Endodermal cell (in vitro differentiated cells): ENCODE results near the gene UBASH3B. TPM values are rescaled to one million over a fixed set of nuclear protein-coding genes. Genes with fewer than 3 reads are reported as not detected.
"Not testable (repeated sequence)": the region's sequence is repeated elsewhere in the genome, so short reads cannot be mapped to it uniquely, and the experiment has no call there.

Source experiments
- DNase-seq: peaks from one replicate; pipeline ENCODE4 v3.0.0-alpha.2; 2017
- H3K27ac ChIP-seq: 2 replicates; pipeline ENCODE4 v1.5.1; 2013; ENCODE audit warnings: mild to moderate bottlenecking, low read depth, low read length, moderate library complexity
- H3K27me3 ChIP-seq: 2 replicates; pipeline ENCODE4 v1.6.1; 2013; ENCODE audit warnings: mild to moderate bottlenecking, low read length, moderate library complexity; ENCODE audit not compliant: insufficient read depth, control insufficient read depth, poor library complexity, severe bottlenecking
- H3K36me3 ChIP-seq: 2 replicates; pipeline ENCODE4 v1.7.0; 2013; ENCODE audit warnings: mild to moderate bottlenecking, low read length, moderate library complexity; ENCODE audit not compliant: control insufficient read depth, insufficient read depth
- H3K4me1 ChIP-seq: one replicate; pipeline ENCODE4 v1.7.0; 2013; ENCODE audit warnings: low read length; ENCODE audit not compliant: control insufficient read depth, insufficient read depth
- H3K4me3 ChIP-seq: 2 replicates; pipeline ENCODE4 v1.5.1; 2013; ENCODE audit warnings: mild to moderate bottlenecking, low read length, moderate library complexity
- H3K9ac ChIP-seq: 2 replicates; pipeline ENCODE4 v1.6.1; 2013; ENCODE audit warnings: mild to moderate bottlenecking, low read length, moderate library complexity; ENCODE audit not compliant: poor library complexity, severe bottlenecking; ENCODE audit errors: extremely low read depth
- H3K9me3 ChIP-seq: 2 replicates; pipeline ENCODE4 v1.6.1; 2013; ENCODE audit warnings: mild to moderate bottlenecking, low read length, moderate library complexity; ENCODE audit not compliant: control insufficient read depth
- H3K27ac Mint-ChIP-seq: 2 replicates; pipeline ENCODE4 v1.8.0; 2020; ENCODE audit warnings: mixed read lengths
- H3K27me3 Mint-ChIP-seq: 2 replicates; pipeline ENCODE4 v1.8.0; 2021; ENCODE audit warnings: mild to moderate bottlenecking, mixed read lengths; ENCODE audit not compliant: insufficient read depth
- H3K36me3 Mint-ChIP-seq: 2 replicates; pipeline ENCODE4 v1.8.0; 2020; ENCODE audit warnings: low read depth, mixed read lengths
- H3K4me1 Mint-ChIP-seq: 2 replicates; pipeline ENCODE4 v1.8.0; 2020; ENCODE audit warnings: mixed read lengths
- H3K4me3 Mint-ChIP-seq: 2 replicates; pipeline ENCODE4 v1.8.0; 2020; ENCODE audit warnings: mild to moderate bottlenecking, moderate library complexity, mixed read lengths
- H3K9me3 Mint-ChIP-seq: 2 replicates; pipeline ENCODE4 v1.8.0; 2020; ENCODE audit warnings: mild to moderate bottlenecking, mixed read lengths
- CTCF ChIP-seq: fragments of 200-600 bp; sonication (generic); conservative IDR thresholded peaks from 2 replicates; pipeline ENCODE4 v1.5.0; 2021; ENCODE audit warnings: antibody characterized with exemption, mild to moderate bottlenecking
- WGBS, 2 experiments: methylation state at CpG; one replicate each; pipeline versions ENCODE4 v1.1.5 to v1.1.7; 2013; ENCODE audit warnings: missing lambda C conversion rate in 2 of 2, mixed read lengths in 1 of 2; ENCODE audit not compliant: insufficient coverage in 1 of 2, insufficient read length in 1 of 2; 5-methylcytosine and 5-hydroxymethylcytosine counted together
- total RNA-seq, 2 donors: library from RNA; stranded (reverse); fragmentation: NEBNext Ultra II Directional in 1 of 2; extraction: Animal tissue kit (Norgen Biotek cat#: 25700) in 1 of 2; gene quantifications; 2 replicates in 1 of 2; 3 replicates in 1 of 2; pipeline ENCODE4 v1.2.1, GENCODE V29; 2021

Gene UBASH3B
- total RNA-seq, 2 donors from 2014 or later: 6.0 to 9.0 TPM

- no peak overlapping the region for H3K27ac ChIP-seq
- peak; percentile 82 for DNase-seq
- no peaks in the 10 kb centered on the region for H3K36me3 ChIP-seq
- Mint-ChIP-seq H3K4me1 (peaks cover 26% of the 10 kb centered on the region), H3K36me3 (no peaks in the 10 kb centered on the region), H3K27me3 (no peaks in the 10 kb centered on the region), H3K9me3 (no peaks in the 10 kb centered on the region), H3K27ac (no peak overlapping the region), H3K4me3 (no peak overlapping the region)
- TF ChIP-seq CTCF: peak; percentile 92
- H3K4me3 ChIP-seq: no peak overlapping the region
- WGBS, 2 experiments: 15 to 47% methylated on average over 2 to 3 of the region's 3 CpGs
- H3K9me3 ChIP-seq: no peaks in the 10 kb centered on the region
- H3K9ac ChIP-seq: no peak overlapping the region
- peaks cover 7% of the 10 kb centered on the region for H3K4me1 ChIP-seq
- H3K27me3 ChIP-seq: no peaks in the 10 kb centered on the region
Measured at GRCh38 chr11:122853971-122854446, 198.5 kb downstream of the UBASH3B start.

- Histone ChIP-seq H3K36me3 (no peaks in the 10 kb centered on the region), H3K9me3 (no peaks in the 10 kb centered on the region), H3K27me3 (no peaks in the 10 kb centered on the region), H3K4me1 (no peaks in the 10 kb centered on the region), H3K27ac (no peak overlapping the region), H3K9ac (no peak overlapping the region), H3K4me3 (no peak overlapping the region)
- no peak for TF ChIP-seq CTCF
- no peak overlapping the region for H3K4me3 Mint-ChIP-seq
- H3K27me3 Mint-ChIP-seq: peaks cover 3% of the 10 kb centered on the region
- 86 to 100% methylated on average over 1 to 3 of the region's 3 CpGs for WGBS, 2 experiments
- no peaks in the 10 kb centered on the region for H3K4me1 Mint-ChIP-seq
- no peaks in the 10 kb centered on the region for H3K9me3 Mint-ChIP-seq
- no peak overlapping the region for H3K27ac Mint-ChIP-seq
- no peak for DNase-seq
- H3K36me3 Mint-ChIP-seq: no peaks in the 10 kb centered on the region
Measured at GRCh38 chr11:122861631-122862030, 206.1 kb downstream of the UBASH3B start.

GRCh38 chr11:122862091-122862490 is 206.6 kb downstream of the UBASH3B start:
- H3K27me3 ChIP-seq: no peaks in the 10 kb centered on the region
- no peak overlapping the region for H3K27ac ChIP-seq
- Mint-ChIP-seq H3K27ac (no peak overlapping the region), H3K4me1 (no peaks in the 10 kb centered on the region), H3K27me3 (peaks cover 3% of the 10 kb centered on the region), H3K4me3 (no peak overlapping the region), H3K9me3 (no peaks in the 10 kb centered on the region), H3K36me3 (no peaks in the 10 kb centered on the region)
- no peak overlapping the region for H3K4me3 ChIP-seq
- 73 to 100% methylated on average over 1 of the region's 1 CpG for WGBS, 2 experiments
- DNase-seq: no peak
- TF ChIP-seq CTCF: no peak
- H3K9ac ChIP-seq: no peak overlapping the region
- H3K4me1 ChIP-seq: no peaks in the 10 kb centered on the region
- no peaks in the 10 kb centered on the region for H3K36me3 ChIP-seq
- no peaks in the 10 kb centered on the region for H3K9me3 ChIP-seq

- H3K4me3 Mint-ChIP-seq, H3K9me3 ChIP-seq, H3K9ac ChIP-seq, H3K36me3 ChIP-seq, H3K4me1 ChIP-seq, H3K4me3 ChIP-seq, H3K27me3 Mint-ChIP-seq, H3K27ac Mint-ChIP-seq, DNase-seq, H3K27me3 ChIP-seq, H3K9me3 Mint-ChIP-seq, H3K27ac ChIP-seq, H3K4me1 Mint-ChIP-seq, H3K36me3 Mint-ChIP-seq: not testable (repeated sequence)
- 60 to 78% methylated on average over 1 of the region's 1 CpG for WGBS, 2 experiments
Measured at GRCh38 chr11:122863154-122863553, 207.6 kb downstream of the UBASH3B start.
